ENCODE data around the gene ICAM5. TPM values are rescaled to one million over a fixed set of nuclear protein-coding genes. Genes with fewer than 3 reads are reported as not detected.

The ICAM5 gene
- total and polyA plus RNA-seq, 10 of the 15 experiments (the other 5 are each of a cell fraction or from before 2014, with no cell fraction given), result 0.14 to 4.6 (median 0.94) TPM; not detected in 2

GRCh38 chr19:10292206-10292788, 2.5 kb downstream of the ICAM5 start:
- peak; percentile 65 for ATAC-seq
- SMC1A ChIA-PET (ENCODE audit: uncharacterized antibody, unreplicated experiment), result interaction anchor here (0.5 to 1.8 kb wide), 6 partner anchors 18 to 96 kb away, joined by 3 to 14 read pairs (median 4); partner anchors contain the start of genes ICAM1 and TYK2
- Histone ChIP-seq H3K4me2 (ENCODE audit: control insufficient read depth, insufficient read depth) (peak overlapping the region; percentile 98), H4K20me1 (ENCODE audit: control insufficient read depth, insufficient read depth) (no peaks in the 10 kb centered on the region), H3K27ac (ENCODE audit: control insufficient read depth, insufficient read depth) (no peak overlapping the region), H3K27me3 (replicated peaks in 1 of 2; ENCODE audit: control insufficient read depth in 2 of 2, insufficient read depth in 2 of 2, low read length in 1 of 2) (peaks cover 3 to 16% of the 10 kb centered on the region in 2 experiments), H3K4me3 (peak overlapping the region; percentile 77), H3K79me2 (ENCODE audit: control insufficient read depth, insufficient read depth, low read length) (no peaks in the 10 kb centered on the region), H3K36me3 (ENCODE audit: control insufficient read depth in 2 of 2, insufficient read depth in 2 of 2, low read length in 1 of 2) (no peaks in the 10 kb centered on the region; a peak in 1 of 4 replicates), H3K9me3 (replicated peaks; ENCODE audit: control insufficient read depth, insufficient read depth, low read length) (no peaks in the 10 kb centered on the region; the same call in 2 of the 3 replicates), H2AFZ (ENCODE audit: control insufficient read depth, low read depth, low read length) (peak overlapping the region; percentile 70), H3K4me1 (ENCODE audit: control insufficient read depth, insufficient read depth, low read length) (peaks cover 53% of the 10 kb centered on the region), H3K9ac (ENCODE audit: control insufficient read depth, insufficient read depth, low read length) (no peak overlapping the region)
- peak; percentile 23 for FAIRE-seq
- intact Hi-C loops (cut with micrococcal nuclease; ENCODE audit: unreplicated experiment), result no loop called here
- no peak for DNase-seq (ENCODE audit: low read depth, low spot score)
- POLR2A ChIA-PET, result interaction anchor here (0.6 to 1.3 kb wide), 5 partner anchors 19 to 129 kb away, joined by 3 to 5 read pairs (median 4); no protein-coding TSS in a partner anchor
- WGBS (ENCODE audit: insufficient coverage, insufficient replicate concordance, low lambda C conversion rate, missing lambda C conversion rate), result 9% methylated on average over 40 of the region's 45 CpGs
- BruUV-seq (replicated peaks), result no TSS peak
- RAD21 ChIA-PET (ENCODE audit: unreplicated experiment), result interaction anchor here (0.9 to 1.6 kb wide), 2 partner anchors 12 to 21 kb away, joined by 3 to 22 read pairs; partner anchors contain the start of gene ICAM1
- CTCF ChIA-PET, result interaction anchor here (0.7 to 1.8 kb wide), 5 partner anchors 19 to 96 kb away, joined by 3 to 7 read pairs (median 4); partner anchors contain the start of gene RAVER1
- in situ Hi-C loops (cut with MboI), result no loop called here
- TF ChIP-seq NRF1 (conservative IDR thresholded peaks at IDR 0.05; ENCODE audit: low read depth, low read length) (no peak), CTCF (IDR thresholded peaks at IDR 0.05 in 2 of 3, conservative IDR thresholded peaks at IDR 0.05 in 1 of 3; ENCODE audit: control insufficient read depth in 2 of 3, extremely low read depth in 1 of 3, insufficient read depth in 1 of 3, low read depth in 3 of 3, low read length in 3 of 3) (no peak), HDGF (IDR thresholded peaks at IDR 0.05) (peak; percentile 86), BHLHE40 (IDR thresholded peaks at IDR 0.05; ENCODE audit: borderline replicate concordance in 1 of 2, low read depth in 2 of 2, low read length in 1 of 2) (peak; percentile 7 to 71; a peak in 2 of 4 replicates), BRCA1 (IDR thresholded peaks at IDR 0.05; ENCODE audit: low read depth, low read length) (no peak), PBX3 (IDR thresholded peaks at IDR 0.05; ENCODE audit: insufficient replicate concordance, low read depth, low read length) (no peak), RELB (IDR thresholded peaks at IDR 0.05; ENCODE audit: low read depth) (no peak), NBN (IDR thresholded peaks at IDR 0.05) (0 out of 2 replicates have a peak, but pooled peaks have one; percentile 41), YY1 (IDR thresholded peaks at IDR 0.05; ENCODE audit: low read depth, low read length) (no peak), JUNB (IDR thresholded peaks at IDR 0.05) (no peak), RCOR1 (conservative IDR thresholded peaks at IDR 0.05; ENCODE audit: low read depth, low read length) (no peak), DPF2 (IDR thresholded peaks at IDR 0.05) (no peak), ZNF274 (IDR thresholded peaks at IDR 0.05; ENCODE audit: insufficient read depth, insufficient read length) (no peak)
- TF ChIP-seq, protein P1, sequence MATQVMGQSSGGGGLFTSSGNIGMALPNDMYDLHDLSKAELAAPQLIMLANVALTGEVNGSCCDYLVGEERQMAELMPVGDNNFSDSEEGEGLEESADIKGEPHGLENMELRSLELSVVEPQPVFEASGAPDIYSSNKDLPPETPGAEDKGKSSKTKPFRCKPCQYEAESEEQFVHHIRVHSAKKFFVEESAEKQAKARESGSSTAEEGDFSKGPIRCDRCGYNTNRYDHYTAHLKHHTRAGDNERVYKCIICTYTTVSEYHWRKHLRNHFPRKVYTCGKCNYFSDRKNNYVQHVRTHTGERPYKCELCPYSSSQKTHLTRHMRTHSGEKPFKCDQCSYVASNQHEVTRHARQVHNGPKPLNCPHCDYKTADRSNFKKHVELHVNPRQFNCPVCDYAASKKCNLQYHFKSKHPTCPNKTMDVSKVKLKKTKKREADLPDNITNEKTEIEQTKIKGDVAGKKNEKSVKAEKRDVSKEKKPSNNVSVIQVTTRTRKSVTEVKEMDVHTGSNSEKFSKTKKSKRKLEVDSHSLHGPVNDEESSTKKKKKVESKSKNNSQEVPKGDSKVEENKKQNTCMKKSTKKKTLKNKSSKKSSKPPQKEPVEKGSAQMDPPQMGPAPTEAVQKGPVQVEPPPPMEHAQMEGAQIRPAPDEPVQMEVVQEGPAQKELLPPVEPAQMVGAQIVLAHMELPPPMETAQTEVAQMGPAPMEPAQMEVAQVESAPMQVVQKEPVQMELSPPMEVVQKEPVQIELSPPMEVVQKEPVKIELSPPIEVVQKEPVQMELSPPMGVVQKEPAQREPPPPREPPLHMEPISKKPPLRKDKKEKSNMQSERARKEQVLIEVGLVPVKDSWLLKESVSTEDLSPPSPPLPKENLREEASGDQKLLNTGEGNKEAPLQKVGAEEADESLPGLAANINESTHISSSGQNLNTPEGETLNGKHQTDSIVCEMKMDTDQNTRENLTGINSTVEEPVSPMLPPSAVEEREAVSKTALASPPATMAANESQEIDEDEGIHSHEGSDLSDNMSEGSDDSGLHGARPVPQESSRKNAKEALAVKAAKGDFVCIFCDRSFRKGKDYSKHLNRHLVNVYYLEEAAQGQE (IDR thresholded peaks at IDR 0.05; ENCODE audit: low read depth, low read length), result no peak

All from GM12878 (cell line).